ENCODE data around the gene MMP27.
A peak's percentile ranks its signal among the peaks of the same experiment; 100 is the strongest.

DNA sequence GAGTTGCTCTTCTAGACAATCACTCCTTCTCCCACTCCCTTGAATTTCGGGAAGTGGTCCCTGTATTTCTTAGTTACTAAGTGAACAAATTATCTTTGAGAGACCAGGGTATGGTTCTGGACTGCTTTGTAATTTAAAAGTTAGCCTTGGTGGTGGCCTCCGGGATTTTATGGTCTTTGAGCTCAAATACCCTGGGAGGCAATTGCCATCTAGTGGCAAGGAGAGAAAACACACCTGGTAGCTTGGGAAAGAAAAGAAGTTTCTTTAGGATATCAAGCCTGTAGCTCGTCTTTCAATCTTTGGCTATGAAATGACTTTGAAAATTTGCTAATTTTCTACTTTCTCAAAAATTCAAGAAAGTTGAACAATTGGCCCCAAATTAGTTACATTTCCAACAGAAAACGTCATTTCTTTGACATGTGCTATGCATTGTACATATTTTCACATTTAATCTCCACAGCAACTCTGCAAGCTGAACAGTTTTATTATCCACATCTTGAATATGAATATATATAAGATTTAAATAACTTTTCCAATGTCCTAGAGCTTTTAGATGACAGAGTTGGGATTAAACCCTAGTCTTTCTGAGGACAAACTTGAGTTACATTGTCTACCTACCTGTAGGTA lies 39.1 kb downstream of the MMP27 start:
- TF ChIP-seq, protein P1, sequence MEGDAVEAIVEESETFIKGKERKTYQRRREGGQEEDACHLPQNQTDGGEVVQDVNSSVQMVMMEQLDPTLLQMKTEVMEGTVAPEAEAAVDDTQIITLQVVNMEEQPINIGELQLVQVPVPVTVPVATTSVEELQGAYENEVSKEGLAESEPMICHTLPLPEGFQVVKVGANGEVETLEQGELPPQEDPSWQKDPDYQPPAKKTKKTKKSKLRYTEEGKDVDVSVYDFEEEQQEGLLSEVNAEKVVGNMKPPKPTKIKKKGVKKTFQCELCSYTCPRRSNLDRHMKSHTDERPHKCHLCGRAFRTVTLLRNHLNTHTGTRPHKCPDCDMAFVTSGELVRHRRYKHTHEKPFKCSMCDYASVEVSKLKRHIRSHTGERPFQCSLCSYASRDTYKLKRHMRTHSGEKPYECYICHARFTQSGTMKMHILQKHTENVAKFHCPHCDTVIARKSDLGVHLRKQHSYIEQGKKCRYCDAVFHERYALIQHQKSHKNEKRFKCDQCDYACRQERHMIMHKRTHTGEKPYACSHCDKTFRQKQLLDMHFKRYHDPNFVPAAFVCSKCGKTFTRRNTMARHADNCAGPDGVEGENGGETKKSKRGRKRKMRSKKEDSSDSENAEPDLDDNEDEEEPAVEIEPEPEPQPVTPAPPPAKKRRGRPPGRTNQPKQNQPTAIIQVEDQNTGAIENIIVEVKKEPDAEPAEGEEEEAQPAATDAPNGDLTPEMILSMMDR (conservative IDR thresholded peaks at IDR 0.05): peak; percentile 96
- TF ChIP-seq EZH2 (IDR thresholded peaks at IDR 0.05; ENCODE audit: low read depth): no peak
